Activated CD4-positive, CD25-positive, alpha-beta regulatory T cell treated with anti-CD3 and anti-CD28 coated beads, Interleukin-2, amount 50 U/mL, for 72 hours (primary cell): ENCODE measurements around the gene HOXD13.
A peak's percentile ranks its signal among the peaks of the same experiment; 100 is the strongest.

Experiments
- DNase-seq: peaks from one replicate; pipeline ENCODE4 v3.0.0; 2021

Gene HOXD13

GRCh38 chr2:176095421-176095820, 2.9 kb downstream of the HOXD13 start:
- DNase-seq, result no peak

GRCh38 chr2:176096243-176096985, 3.9 kb downstream of the HOXD13 start:
- no peak for DNase-seq

GRCh38 chr2:176096986-176097819, 4.7 kb downstream of the HOXD13 start:
- DNase-seq, result peak; percentile 55

- no peak for DNase-seq
Observed at GRCh38 chr2:176097820-176098365, 5.4 kb downstream of the HOXD13 start.

GRCh38 chr2:176098366-176099158, 6.0 kb downstream of the HOXD13 start:
- DNase-seq, result no peak

- DNase-seq, result no peak
Observed at GRCh38 chr2:176099159-176099727, 6.7 kb downstream of the HOXD13 start.

- no peak for DNase-seq
Observed at GRCh38 chr2:176099728-176100546, 7.4 kb downstream of the HOXD13 start, which contains the start of gene HOXD12. Gene HOXD12, plus strand, starts transcription at chr2:176099795. Its CDS starts 7 bp downstream, at chr2:176099802.

GRCh38 chr2:176100547-176101140, 8.1 kb downstream of the HOXD13 start:
- DNase-seq, result no peak

GRCh38 chr2:176101216-176101830, 8.8 kb downstream of the HOXD13 start:
- no peak for DNase-seq

GRCh38 chr2:176101842-176102241, 9.3 kb downstream of the HOXD13 start:
- no peak for DNase-seq

GRCh38 chr2:176102309-176102866, 9.9 kb downstream of the HOXD13 start:
- DNase-seq, result no peak

- DNase-seq, result no peak
Observed at GRCh38 chr2:176103194-176103593, 10.7 kb downstream of the HOXD13 start.

GRCh38 chr2:176103742-176104315, 11.3 kb downstream of the HOXD13 start:
- DNase-seq, result no peak

GRCh38 chr2:176104316-176105077, 12.0 kb downstream of the HOXD13 start:
- no peak for DNase-seq

- no peak for DNase-seq
Observed at GRCh38 chr2:176105078-176105729, 12.7 kb downstream of the HOXD13 start.

- no peak for DNase-seq
Observed at GRCh38 chr2:176105730-176106580, 13.4 kb downstream of the HOXD13 start.
